Anterior cingulate cortex (tissue), 58 donors: ENCODE results near the gene ROR2.

ENCODE experiments used
- DNase-seq, 58 donors: peaks; one replicate each; lab custom pipeline; 2025; lab: John Stamatoyannopoulos, UW

Gene ROR2

GRCh38 chr9:91732187-91733005, 217.6 kb downstream of the ROR2 start:
- DNase-seq = no peak

- DNase-seq = no peak
Measured at GRCh38 chr9:91730806-91731205, 219.2 kb downstream of the ROR2 start.

- no peak for DNase-seq
Measured at GRCh38 chr9:91729558-91729842, 220.5 kb downstream of the ROR2 start.

GRCh38 chr9:91727972-91728371, 222.1 kb downstream of the ROR2 start:
- no peak for DNase-seq

- DNase-seq = no peak
Measured at GRCh38 chr9:91727316-91727861, 222.6 kb downstream of the ROR2 start.

- no peak for DNase-seq
Measured at GRCh38 chr9:91726406-91727100, 223.5 kb downstream of the ROR2 start.

GRCh38 chr9:91725651-91726050, 224.4 kb downstream of the ROR2 start:
- no peak for DNase-seq

GRCh38 chr9:91724609-91725505, 225.2 kb downstream of the ROR2 start:
- DNase-seq = no peak

- DNase-seq = no peak
Measured at GRCh38 chr9:91724068-91724440, 226.0 kb downstream of the ROR2 start.

GRCh38 chr9:91723420-91724067, 226.5 kb downstream of the ROR2 start:
- DNase-seq = no peak

- no peak for DNase-seq
Measured at GRCh38 chr9:91720751-91721705, 229.0 kb downstream of the ROR2 start.

GRCh38 chr9:91720313-91720712, 229.7 kb downstream of the ROR2 start:
- no peak for DNase-seq

- DNase-seq = no peak
Measured at GRCh38 chr9:91718071-91718470, 232.0 kb downstream of the ROR2 start.

GRCh38 chr9:91716815-91717214, 233.2 kb downstream of the ROR2 start:
- no peak for DNase-seq

GRCh38 chr9:91716239-91716638, 233.8 kb downstream of the ROR2 start:
- DNase-seq = no peak

GRCh38 chr9:91714874-91715615, 235.0 kb downstream of the ROR2 start:
- no peak for DNase-seq

GRCh38 chr9:91714020-91714806, 235.8 kb downstream of the ROR2 start:
- DNase-seq = peak in 17 of 58 donors; percentile 12 to 44 (median 18)

GRCh38 chr9:91712811-91713210, 237.2 kb downstream of the ROR2 start:
- DNase-seq = no peak
